HepG2 (cell line): ENCODE data around the gene IRS1. TPM values are rescaled to one million over a fixed set of nuclear protein-coding genes. Genes with fewer than 3 reads are reported as not detected.

Source experiments
- EP300 ChIP-seq, 3 experiments: sonication (generic) in 1 of 3; formaldehyde crosslinking in 1 of 3; IDR thresholded peaks; 2 replicates each; pipeline versions ENCODE4 v1.5.1 to v1.6.1; 2011 to 2020; ENCODE audit warnings: low read depth in 2 of 3, low read length in 2 of 3, borderline replicate concordance in 1 of 3, improper control_type of control experiment in 1 of 3, mild to moderate bottlenecking in 1 of 3, missing genetic modification reagents in 1 of 3, moderate library complexity in 1 of 3
- KDM3A ChIP-seq: IDR thresholded peaks from 2 replicates; pipeline ENCODE4 v1.6.1; 2018; ENCODE audit warnings: low read depth, missing compliant biosample characterization
- KDM5A ChIP-seq: fragments of 200-600 bp; sonication (generic); IDR thresholded peaks from 2 replicates; pipeline ENCODE4 v1.7.0; 2018; ENCODE audit warnings: antibody characterized with exemption, mild to moderate bottlenecking, low read length, borderline replicate concordance
- KLF6 ChIP-seq: IDR thresholded peaks from 2 replicates; pipeline ENCODE4 v1.8.0; 2016; ENCODE audit warnings: missing biosample characterization, missing genetic modification reagents
- MNT ChIP-seq: fragments of 450-650 bp; IDR thresholded peaks from 2 replicates; pipeline ENCODE4 v1.6.1; 2016
- MTF2 ChIP-seq: sonication (generic); formaldehyde crosslinking; IDR thresholded peaks from 2 replicates; pipeline ENCODE4 v1.5.0; 2020; ENCODE audit warnings: missing genetic modification reagents, borderline replicate concordance
- NCOA5 ChIP-seq: sonication (generic); formaldehyde crosslinking; IDR thresholded peaks from 2 replicates; pipeline ENCODE4 v1.4.0; 2020; ENCODE audit warnings: missing genetic modification reagents
- NFE2L1 ChIP-seq: sonication (generic); formaldehyde crosslinking; IDR thresholded peaks from 2 replicates; pipeline ENCODE4 v1.4.0; 2020; ENCODE audit warnings: missing genetic modification reagents, mild to moderate bottlenecking, borderline replicate concordance
- NFKB2 ChIP-seq: sonication (generic); formaldehyde crosslinking; IDR thresholded peaks from 2 replicates; pipeline ENCODE4 v1.4.0; 2020; ENCODE audit warnings: missing genetic modification reagents, borderline replicate concordance
- NFYC ChIP-seq: IDR thresholded peaks from 2 replicates; pipeline ENCODE4 v1.6.1; 2016; ENCODE audit warnings: missing genetic modification reagents, missing compliant biosample characterization
- SAP130 ChIP-seq: IDR thresholded peaks from 2 replicates; pipeline ENCODE4 v1.6.1; 2016; ENCODE audit warnings: low read depth
- SIN3A ChIP-seq: IDR thresholded peaks from 2 replicates; pipeline ENCODE4 v1.6.1; 2011; ENCODE audit warnings: low read depth, mild to moderate bottlenecking, control low read depth, low read length, borderline replicate concordance
- SIN3B ChIP-seq: fragments of 150-350 bp; IDR thresholded peaks from 2 replicates; pipeline ENCODE4 v1.6.1; 2014; ENCODE audit warnings: low read length
- THYN1 ChIP-seq: sonication (generic); formaldehyde crosslinking; IDR thresholded peaks from 2 replicates; pipeline ENCODE4 v1.8.1; 2023; ENCODE audit warnings: low read depth, mild to moderate bottlenecking, moderate library complexity, missing genetic modification reagents, borderline replicate concordance
- ZEB1 ChIP-seq: IDR thresholded peaks from 2 replicates; pipeline ENCODE4 v1.6.1; 2012; ENCODE audit warnings: mild to moderate bottlenecking, low read depth, inconsistent platforms; ENCODE audit not compliant: insufficient replicate concordance
- ZFP36L2 ChIP-seq: sonication (generic); formaldehyde crosslinking; IDR thresholded peaks from 2 replicates; pipeline ENCODE4 v1.4.0; 2020; ENCODE audit warnings: missing genetic modification reagents
- ZFP41 ChIP-seq: sonication (generic); formaldehyde crosslinking; IDR thresholded peaks from 2 replicates; pipeline ENCODE4 v1.4.0; 2020; ENCODE audit warnings: mild to moderate bottlenecking, missing genetic modification reagents, borderline replicate concordance
- ZIK1 ChIP-seq: sonication (generic); formaldehyde crosslinking; IDR thresholded peaks from 2 replicates; pipeline ENCODE4 v1.5.0; 2020; ENCODE audit warnings: mild to moderate bottlenecking, low read depth, missing genetic modification reagents, borderline replicate concordance
- ZNF20 ChIP-seq: sonication (generic); formaldehyde crosslinking; IDR thresholded peaks from 2 replicates; pipeline ENCODE4 v1.4.0; 2020; ENCODE audit warnings: mild to moderate bottlenecking, moderate library complexity, missing genetic modification reagents
- ZNF263 ChIP-seq: sonication (generic); formaldehyde crosslinking; IDR thresholded peaks from 2 replicates; pipeline ENCODE4 v1.4.0; 2020; ENCODE audit warnings: missing genetic modification reagents
- ZNF33A ChIP-seq: sonication (generic); formaldehyde crosslinking; IDR thresholded peaks from 2 replicates; pipeline ENCODE4 v1.5.1; 2020; ENCODE audit warnings: missing genetic modification reagents, mild to moderate bottlenecking, moderate library complexity, borderline replicate concordance
- ZNF432 ChIP-seq: sonication (generic); formaldehyde crosslinking; IDR thresholded peaks from 2 replicates; pipeline ENCODE4 v1.5.0; 2020; ENCODE audit warnings: missing genetic modification reagents, mild to moderate bottlenecking, borderline replicate concordance
- ZNF598 ChIP-seq: sonication (generic); formaldehyde crosslinking; IDR thresholded peaks from 2 replicates; pipeline ENCODE4 v1.5.1; 2020; ENCODE audit warnings: mild to moderate bottlenecking, missing genetic modification reagents, borderline replicate concordance
- ZNF674 ChIP-seq: sonication (generic); formaldehyde crosslinking; IDR thresholded peaks from 2 replicates; pipeline ENCODE4 v1.5.0; 2020; ENCODE audit warnings: low read depth, mild to moderate bottlenecking, missing genetic modification reagents
- ZNF768 ChIP-seq: sonication (generic); formaldehyde crosslinking; IDR thresholded peaks from 2 replicates; pipeline ENCODE4 v1.4.0; 2020; ENCODE audit warnings: missing genetic modification reagents
- ZNF83 ChIP-seq: sonication (generic); formaldehyde crosslinking; IDR thresholded peaks from 2 replicates; pipeline ENCODE4 v1.4.0; 2020; ENCODE audit warnings: missing genetic modification reagents, mild to moderate bottlenecking, borderline replicate concordance
- polyA plus RNA-seq, 8 experiments: library from polyadenylated mRNA; depleted of rRNA in 3 of 8; stranded (reverse) in 7 of 8; unstranded in 1 of 8; fragments of >200 nt; fragmentation: Illumina TruSeq in 4 of 8; extraction: Trizol in 4 of 8; gene quantifications; 2 replicates each; pipeline versions ENCODE4 v1.2.1 to v1.2.3, GENCODE V29; 2011 to 2016; ENCODE audit warnings: low read depth in 4 of 8, missing spikeins in 1 of 8, mixed read lengths in 1 of 8; ENCODE audit not compliant: insufficient read depth in 1 of 8
- total RNA-seq, 5 experiments: library from RNA; depleted of rRNA; stranded (reverse); fragments of >200 nt; fragmentation: Illumina TruSeq; extraction: Trizol; gene quantifications; 2 replicates each; pipeline ENCODE4 v1.2.3, GENCODE V29; 2016; ENCODE audit warnings: low read depth in 1 of 5
- TF ChIP-seq, protein P1 (sequence below): sonication (generic); formaldehyde crosslinking; conservative IDR thresholded peaks from 2 replicates; pipeline ENCODE4 v1.8.0; 2022; ENCODE audit warnings: mild to moderate bottlenecking, moderate library complexity, missing genetic modification reagents

Gene IRS1
- total and polyA plus RNA-seq, 2 of the 13 experiments (the other 11 are each of a cell fraction or from before 2014, with no cell fraction given): 8.7 to 9.0 TPM

DNA sequence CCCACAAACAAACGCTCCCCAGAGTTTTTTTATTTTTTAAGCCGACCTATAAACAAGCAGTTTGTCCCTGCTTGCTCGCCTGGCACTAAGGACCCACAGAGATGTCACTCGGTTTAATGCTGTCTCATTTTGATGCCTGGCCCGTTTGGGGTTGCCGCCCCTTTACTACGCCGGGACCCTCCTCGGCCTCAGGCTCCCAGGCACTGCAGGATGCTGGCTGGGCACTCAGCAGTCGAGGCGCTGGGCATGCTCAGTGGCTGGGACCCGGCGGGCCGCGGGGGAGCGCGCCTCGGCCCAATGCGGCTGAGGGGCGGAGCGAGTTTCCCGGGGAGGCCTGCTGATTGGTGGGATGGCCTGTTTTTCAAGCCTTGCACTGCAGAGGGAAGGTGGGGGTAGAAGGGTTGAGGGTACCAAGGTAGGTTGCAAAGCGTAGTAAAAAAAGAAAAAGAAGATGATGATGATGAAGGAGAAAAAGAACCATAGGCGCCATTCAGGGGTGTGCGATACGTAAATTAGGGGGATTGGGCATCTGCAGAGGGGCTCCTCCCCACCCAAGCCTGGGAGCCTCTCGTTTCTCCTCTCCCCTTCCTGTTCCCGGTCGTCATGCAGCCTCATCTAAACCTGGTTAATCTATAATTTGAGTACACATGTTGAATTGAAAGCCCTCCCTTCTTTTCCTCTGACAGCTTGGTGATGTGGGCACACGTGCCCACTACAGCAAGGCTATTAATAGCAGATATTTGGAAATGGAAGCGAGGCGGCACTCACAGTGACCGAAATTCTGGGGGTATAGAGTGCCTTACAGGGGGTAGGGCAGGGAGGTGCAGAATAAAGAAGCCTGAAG lies 1.5 kb upstream of the IRS1 start (continued):
- TF ChIP-seq MTF2 (CRISPR knock-in tag): no peak
- TF ChIP-seq ZEB1: no peak
- TF ChIP-seq EP300 (IDR thresholded peaks at IDR 0.05; ENCODE audit: low read depth in 2 of 2, low read length in 2 of 2): peak in 1 of 2 experiments; percentile 23; a peak in 1 of 4 replicates
- TF ChIP-seq EP300 (CRISPR knock-in tag; IDR thresholded peaks at IDR 0.05; ENCODE audit: borderline replicate concordance): no peak
- peak; percentile 61; the same call in 1 of the 2 replicates for TF ChIP-seq NFKB2 (CRISPR knock-in tag)
- no peak for TF ChIP-seq ZIK1 (CRISPR knock-in tag)
- 0 out of 2 replicates have a peak, but pooled peaks have one; percentile 51 for TF ChIP-seq ZFP36L2
- TF ChIP-seq ZNF33A (CRISPR knock-in tag): no peak
- TF ChIP-seq, protein P1, sequence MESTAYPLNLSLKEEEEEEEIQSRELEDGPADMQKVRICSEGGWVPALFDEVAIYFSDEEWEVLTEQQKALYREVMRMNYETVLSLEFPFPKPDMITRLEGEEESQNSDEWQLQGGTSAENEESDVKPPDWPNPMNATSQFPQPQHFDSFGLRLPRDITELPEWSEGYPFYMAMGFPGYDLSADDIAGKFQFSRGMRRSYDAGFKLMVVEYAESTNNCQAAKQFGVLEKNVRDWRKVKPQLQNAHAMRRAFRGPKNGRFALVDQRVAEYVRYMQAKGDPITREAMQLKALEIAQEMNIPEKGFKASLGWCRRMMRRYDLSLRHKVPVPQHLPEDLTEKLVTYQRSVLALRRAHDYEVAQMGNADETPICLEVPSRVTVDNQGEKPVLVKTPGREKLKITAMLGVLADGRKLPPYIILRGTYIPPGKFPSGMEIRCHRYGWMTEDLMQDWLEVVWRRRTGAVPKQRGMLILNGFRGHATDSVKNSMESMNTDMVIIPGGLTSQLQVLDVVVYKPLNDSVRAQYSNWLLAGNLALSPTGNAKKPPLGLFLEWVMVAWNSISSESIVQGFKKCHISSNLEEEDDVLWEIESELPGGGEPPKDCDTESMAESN (CRISPR knock-in tag): no peak
- no peak for TF ChIP-seq ZNF432 (CRISPR knock-in tag)
- TF ChIP-seq SIN3B: no peak
- TF ChIP-seq MNT: peak; percentile 74
- TF ChIP-seq THYN1 (CRISPR knock-in tag): no peak
- TF ChIP-seq KLF6 (CRISPR knock-in tag): no peak
- no peak for TF ChIP-seq ZNF20 (CRISPR knock-in tag)
- no peak for TF ChIP-seq ZFP41 (CRISPR knock-in tag)
- 0 out of 2 replicates have a peak, but pooled peaks have one; percentile 4 for TF ChIP-seq ZNF263 (CRISPR knock-in tag)
- no peak for TF ChIP-seq NFE2L1 (CRISPR knock-in tag)
- TF ChIP-seq SAP130 (CRISPR knock-in tag): peak; percentile 63; the same call in 1 of the 2 replicates
- TF ChIP-seq KDM5A: no peak
- TF ChIP-seq KDM3A (CRISPR knock-in tag): 0 out of 2 replicates have a peak, but pooled peaks have one; percentile 20
- no peak for TF ChIP-seq NCOA5
- TF ChIP-seq NFYC (CRISPR knock-in tag): peak; percentile 91
- no peak for TF ChIP-seq ZNF83 (CRISPR knock-in tag)
- 0 out of 2 replicates have a peak, but pooled peaks have one; percentile 35 for TF ChIP-seq SIN3A
- no peak for TF ChIP-seq ZNF674 (CRISPR knock-in tag)
- peak; percentile 73; the same call in 1 of the 2 replicates for TF ChIP-seq ZNF768 (CRISPR knock-in tag)
- no peak for TF ChIP-seq ZNF598 (CRISPR knock-in tag)
